Breast epithelium (tissue), 3 donors: ENCODE results near the gene GPHN.

Source experiments
- POLR2AphosphoS5 ChIP-seq, 3 donors: sonication (generic); formaldehyde crosslinking; IDR thresholded peaks; one replicate each; pipeline ENCODE4 v1.6.1; 2017; ENCODE audit warnings: antibody characterized with exemption in 3 of 3
- TF ChIP-seq, protein P1 (sequence below), 3 donors: fragments of 450-650 bp; IDR thresholded peaks; one replicate each; pipeline ENCODE4 v1.5.1; 2016 to 2017; ENCODE audit warnings: antibody characterized with exemption in 3 of 3, mild to moderate bottlenecking in 3 of 3, moderate library complexity in 3 of 3

DNA sequence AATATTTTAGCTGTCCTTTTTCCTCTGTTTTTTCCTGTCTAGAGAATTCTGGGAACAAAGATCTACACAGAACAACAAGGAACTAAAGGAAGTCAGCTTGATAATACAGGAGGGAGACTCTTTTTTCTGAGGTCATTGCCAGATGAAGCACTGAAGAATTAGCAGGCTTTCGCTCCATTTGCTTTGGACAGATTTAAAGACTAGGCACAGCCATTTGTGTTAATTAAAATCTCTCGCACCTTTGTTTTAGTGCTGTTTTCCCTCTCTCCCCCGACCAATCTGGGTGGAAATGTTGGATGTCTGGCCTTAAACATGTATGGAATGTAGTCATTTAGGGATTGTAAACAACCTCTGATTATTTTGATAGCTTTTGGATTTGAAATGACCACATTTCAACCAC, 9.6 kb upstream of the GPHN start:
- TF ChIP-seq, protein P1, sequence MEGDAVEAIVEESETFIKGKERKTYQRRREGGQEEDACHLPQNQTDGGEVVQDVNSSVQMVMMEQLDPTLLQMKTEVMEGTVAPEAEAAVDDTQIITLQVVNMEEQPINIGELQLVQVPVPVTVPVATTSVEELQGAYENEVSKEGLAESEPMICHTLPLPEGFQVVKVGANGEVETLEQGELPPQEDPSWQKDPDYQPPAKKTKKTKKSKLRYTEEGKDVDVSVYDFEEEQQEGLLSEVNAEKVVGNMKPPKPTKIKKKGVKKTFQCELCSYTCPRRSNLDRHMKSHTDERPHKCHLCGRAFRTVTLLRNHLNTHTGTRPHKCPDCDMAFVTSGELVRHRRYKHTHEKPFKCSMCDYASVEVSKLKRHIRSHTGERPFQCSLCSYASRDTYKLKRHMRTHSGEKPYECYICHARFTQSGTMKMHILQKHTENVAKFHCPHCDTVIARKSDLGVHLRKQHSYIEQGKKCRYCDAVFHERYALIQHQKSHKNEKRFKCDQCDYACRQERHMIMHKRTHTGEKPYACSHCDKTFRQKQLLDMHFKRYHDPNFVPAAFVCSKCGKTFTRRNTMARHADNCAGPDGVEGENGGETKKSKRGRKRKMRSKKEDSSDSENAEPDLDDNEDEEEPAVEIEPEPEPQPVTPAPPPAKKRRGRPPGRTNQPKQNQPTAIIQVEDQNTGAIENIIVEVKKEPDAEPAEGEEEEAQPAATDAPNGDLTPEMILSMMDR (IDR thresholded peaks at IDR 0.05) = no peak
- no peak for TF ChIP-seq POLR2AphosphoS5 (IDR thresholded peaks at IDR 0.05)
